GM19324 (cell line): Measurements from ENCODE around the gene DEDD.

Experiments
- ATAC-seq: cut with Tn5 transposase; IDR thresholded peaks from one replicate; pipeline ENCODE4 v1.9.1; 2021; ENCODE audit warnings: mild to moderate bottlenecking, moderate library complexity; ENCODE audit not compliant: unreplicated experiment, low FRiP score

Gene DEDD, protein sequence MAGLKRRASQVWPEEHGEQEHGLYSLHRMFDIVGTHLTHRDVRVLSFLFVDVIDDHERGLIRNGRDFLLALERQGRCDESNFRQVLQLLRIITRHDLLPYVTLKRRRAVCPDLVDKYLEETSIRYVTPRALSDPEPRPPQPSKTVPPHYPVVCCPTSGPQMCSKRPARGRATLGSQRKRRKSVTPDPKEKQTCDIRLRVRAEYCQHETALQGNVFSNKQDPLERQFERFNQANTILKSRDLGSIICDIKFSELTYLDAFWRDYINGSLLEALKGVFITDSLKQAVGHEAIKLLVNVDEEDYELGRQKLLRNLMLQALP

DNA sequence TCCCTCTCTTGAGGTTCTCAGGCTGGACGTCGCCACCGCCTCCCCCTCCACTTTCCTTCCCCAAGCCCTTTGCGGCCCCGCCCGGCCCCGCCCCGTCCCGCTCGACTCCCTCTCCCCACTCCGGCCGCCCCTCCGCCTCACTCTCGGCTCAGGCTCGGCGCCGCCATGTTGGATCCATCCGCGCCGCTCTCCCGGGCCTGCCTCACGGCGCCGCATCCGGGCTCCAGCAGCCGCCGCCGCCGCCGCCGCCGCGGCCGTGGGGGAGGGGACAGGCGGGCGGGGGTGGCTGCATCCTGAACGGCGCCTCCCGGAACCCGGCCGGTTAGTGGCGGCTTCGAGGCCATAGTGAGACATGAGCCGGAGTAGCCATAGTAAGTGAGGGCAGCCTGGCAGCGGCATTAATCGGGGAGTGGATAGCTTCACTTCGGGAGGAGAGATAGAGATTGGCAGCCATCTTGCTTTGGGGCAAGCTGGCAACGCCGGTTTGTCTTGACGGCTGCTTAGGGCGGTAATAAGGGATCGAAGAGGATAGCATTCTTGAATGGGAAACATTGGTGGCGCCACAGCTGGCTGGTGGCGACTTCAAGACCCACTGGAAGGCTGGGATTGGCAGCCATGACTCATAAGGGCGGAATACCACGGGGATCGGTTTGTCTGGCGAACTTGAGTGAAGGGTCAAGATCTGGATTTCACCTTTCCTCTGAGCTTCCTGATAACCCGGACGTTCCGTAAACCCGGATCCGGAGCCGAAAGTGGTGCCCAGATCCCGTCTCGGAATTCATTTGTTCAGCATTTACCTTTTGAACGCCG lies at the start of gene DEDD:
Gene DEDD, minus strand, starts transcription at position 258 of the 810 bp plus-strand sequence. CDS start 8,205 bp downstream, outside the sequence.
- ATAC-seq: peak; percentile 94

DNA sequence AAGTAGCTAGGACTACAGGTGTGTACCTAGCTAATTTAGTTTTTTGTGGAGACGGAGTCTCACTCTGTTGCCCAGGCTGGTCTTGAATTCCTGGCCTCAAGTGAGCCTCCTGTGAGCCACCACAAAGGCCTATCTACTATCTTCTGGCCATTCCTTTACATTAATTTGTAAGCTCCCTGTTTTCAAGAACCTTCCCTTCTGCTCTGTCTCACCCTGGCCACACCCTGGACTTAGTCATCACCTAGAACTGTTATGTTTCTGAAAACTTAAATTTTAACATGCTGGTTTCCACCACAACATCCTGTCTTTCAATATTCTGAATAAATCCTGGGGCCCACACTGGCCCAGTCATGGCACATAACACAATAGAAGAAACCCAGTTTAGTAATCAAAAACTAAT lies 49.7 kb upstream of the DEDD start:
- peak; percentile 34 for ATAC-seq

DNA sequence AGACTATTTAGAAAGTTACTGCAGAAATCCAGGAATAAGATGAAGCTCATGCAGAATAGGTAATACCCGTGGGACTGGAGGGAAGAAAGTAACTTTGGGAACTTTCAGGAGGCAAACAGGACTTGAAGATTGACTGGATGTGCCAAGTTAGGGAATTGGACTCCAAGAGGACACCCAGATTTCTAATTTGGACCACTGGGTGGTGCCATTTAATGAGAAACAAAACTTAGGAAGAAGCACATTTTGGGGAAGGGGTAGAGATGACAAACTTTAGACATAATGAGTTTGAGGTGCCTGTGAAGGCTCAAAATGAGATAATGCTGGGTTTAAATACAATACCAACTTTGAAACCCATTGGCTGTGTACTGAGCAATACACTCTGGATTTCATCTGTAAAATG lies 48.2 kb upstream of the DEDD start:
- ATAC-seq: no peak

DNA sequence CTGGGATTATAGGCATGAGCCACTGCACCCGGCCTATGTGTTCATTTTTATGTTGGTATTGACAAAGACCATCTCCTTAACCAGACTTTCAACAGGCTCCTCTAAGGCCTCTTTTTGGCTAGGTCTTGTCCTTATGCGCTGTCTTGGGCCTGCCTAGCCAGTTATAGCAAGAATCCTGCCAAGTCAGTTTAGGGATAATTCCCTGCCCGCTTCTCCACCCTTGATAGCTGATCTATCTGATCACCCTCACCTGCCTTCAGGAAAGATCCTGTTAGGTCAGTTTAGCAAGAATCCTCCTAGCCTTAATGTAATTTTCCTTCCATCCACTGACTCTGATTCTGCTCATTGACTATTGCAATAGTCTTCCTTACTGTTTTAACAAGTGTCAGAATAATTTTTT lies 47.2 kb upstream of the DEDD start:
- ATAC-seq: no peak

DNA sequence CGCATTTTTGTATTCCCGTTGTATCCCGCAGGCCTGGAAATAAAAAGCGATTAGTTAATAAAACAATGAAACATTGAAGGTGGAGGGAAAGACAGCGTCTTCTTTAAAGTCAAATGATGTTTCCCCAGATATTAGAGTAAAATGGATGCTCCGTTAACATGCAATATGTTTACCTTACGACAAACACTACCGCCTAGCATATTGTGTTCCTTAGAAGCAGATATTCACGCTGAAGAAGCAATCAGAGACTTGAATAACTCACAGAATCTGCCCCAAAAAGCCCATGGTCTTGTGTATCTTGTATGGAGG lies 45.4 kb upstream of the DEDD start:
- no peak for ATAC-seq

DNA sequence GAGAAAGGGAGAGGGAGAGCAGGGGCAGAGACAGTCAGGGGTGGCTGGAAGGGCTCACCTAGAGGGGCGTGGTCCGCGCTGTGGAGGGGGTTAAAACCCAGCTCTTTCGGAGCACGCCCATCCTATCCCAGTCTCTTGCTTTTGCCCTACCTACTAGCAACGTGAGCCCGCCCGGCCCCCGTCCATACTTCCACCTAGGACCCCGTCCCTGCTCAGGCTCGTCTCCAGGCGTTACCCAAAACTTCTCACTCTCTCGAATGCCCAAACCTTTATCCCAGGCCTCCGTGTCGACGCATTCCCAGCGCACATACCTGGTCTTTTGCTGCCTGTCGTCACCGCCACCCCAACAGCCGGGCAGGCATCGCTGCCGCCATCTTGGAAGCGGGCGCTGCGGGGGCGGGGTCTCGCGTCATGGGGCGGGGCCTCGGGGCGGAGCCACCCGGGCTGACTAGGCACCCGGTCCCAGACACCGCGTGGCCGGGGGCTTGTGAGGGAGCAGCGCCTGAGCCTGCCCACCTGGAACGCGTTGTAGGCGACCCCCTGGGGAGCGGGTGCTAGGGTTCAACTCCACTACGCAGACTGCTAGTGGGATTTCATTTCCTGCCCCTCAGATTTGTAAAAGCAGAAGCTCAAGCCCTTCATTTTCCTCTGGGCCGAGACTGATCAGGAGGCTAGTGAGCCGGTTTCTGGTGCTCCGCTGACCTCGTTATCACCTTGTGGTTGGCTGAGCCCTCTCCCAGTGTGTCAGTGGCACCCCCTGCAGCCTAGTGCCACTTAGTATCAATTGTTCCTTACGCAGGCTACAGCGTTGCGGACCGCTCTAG lies 44.9 kb upstream of the DEDD start, which contains the start of gene B4GALT3:
Gene B4GALT3, minus strand, starts transcription at position 396 of the 824 bp plus-strand sequence. CDS start 1,447 bp downstream, outside the sequence.
- peak; percentile 86 for ATAC-seq

DNA sequence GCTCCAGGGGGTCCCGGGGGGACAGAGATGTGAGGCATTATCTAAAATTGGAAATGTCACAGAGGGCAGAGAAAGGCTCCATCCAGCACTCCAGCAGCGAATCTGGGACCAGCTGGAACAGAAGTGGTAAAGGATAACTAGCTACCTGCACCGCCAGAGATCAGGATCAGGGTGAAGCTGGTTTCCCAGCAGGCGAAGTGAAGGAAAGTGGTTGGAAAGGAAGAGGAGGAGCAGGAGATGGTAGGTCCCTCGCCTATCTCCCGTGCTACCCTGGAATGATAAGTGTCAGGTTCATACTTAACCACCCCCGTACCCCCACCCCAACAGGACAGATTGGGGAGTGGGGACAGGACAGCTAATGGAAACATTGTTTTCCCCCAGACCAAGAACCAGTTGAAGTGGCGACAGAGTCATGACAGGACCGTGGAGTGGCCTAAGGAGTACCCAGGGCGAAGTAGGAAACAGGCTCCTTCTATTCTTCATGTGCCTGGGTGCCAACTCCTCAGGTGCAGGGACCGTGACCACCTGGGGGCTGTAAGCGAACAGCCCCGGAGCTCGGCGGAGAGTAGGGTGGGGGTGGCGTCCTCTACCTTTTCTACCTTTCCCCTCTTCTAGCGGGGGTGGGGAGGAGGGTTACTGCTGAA lies 44.1 kb upstream of the DEDD start:
- ATAC-seq: no peak

DNA sequence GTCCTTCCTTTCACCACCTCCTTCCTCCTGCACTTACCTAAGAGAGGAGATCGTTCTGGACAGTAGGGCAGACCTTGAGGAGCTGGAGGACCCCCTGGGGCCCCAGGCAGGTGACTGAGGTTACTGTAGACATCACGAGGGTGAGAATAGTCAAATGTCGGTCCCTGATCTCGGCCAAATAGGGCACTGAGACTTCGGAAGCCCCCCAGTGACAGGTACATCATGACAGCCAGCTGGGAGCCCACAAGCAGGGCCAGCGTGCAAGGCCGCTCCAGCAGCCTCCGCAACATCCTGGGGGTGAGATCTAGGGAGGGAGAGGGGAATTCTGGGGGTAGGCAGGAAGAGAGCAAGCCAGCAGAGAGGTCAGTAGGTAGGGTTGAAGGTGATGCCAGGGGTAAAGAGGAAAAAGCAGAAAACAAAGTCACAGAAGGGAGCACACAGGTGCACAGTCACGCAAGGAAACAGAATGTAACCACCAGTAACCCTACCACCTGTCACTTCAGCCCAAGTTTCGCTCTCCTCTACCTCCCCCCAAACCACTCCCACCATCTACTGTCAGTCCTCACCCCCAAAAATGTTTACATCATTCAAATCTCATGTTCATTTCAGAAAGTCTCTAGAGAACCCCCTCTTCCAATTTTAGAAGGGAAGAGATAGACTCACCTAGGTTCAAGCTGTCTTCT lies 43.4 kb upstream of the DEDD start:
- no peak for ATAC-seq

DNA sequence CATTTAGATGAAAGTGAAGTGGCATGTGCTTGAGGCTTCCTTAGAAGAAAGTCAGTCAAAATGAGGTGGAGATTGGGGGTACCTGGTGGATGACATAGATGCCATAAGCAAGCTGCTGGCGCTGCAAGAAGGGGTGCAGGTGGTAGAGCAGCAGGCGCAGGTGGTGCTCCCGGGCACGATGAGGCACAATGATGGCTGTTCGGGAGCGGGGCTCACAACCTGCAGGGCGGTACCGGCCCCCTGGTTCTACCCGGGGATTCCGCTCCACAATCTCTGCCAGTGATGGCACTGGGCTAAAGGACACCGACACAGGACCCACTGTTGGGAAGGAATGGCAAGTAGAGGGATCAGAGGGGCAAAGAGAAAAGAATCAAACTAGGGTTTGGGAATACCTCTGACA lies 42.4 kb upstream of the DEDD start:
- no peak for ATAC-seq

DNA sequence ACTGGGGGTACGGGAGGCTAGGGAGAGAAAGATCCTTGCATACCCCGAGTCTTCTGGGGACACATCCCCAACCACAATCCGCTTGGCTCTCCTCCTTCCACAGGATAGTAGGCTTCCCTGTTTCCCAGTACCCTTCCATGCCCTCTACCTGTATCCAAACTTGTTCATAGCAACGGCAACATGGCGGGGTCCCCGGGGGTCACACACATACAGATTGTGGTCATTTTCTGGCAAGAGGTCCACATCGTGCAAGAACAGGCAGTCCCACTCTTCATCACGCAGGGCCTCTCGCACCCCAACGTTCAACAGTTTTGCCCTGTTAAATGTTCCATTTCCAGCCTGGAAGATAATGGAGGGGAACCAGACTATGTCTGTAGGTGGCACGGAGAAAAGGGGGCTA lies 41.2 kb upstream of the DEDD start:
- no peak for ATAC-seq

DNA sequence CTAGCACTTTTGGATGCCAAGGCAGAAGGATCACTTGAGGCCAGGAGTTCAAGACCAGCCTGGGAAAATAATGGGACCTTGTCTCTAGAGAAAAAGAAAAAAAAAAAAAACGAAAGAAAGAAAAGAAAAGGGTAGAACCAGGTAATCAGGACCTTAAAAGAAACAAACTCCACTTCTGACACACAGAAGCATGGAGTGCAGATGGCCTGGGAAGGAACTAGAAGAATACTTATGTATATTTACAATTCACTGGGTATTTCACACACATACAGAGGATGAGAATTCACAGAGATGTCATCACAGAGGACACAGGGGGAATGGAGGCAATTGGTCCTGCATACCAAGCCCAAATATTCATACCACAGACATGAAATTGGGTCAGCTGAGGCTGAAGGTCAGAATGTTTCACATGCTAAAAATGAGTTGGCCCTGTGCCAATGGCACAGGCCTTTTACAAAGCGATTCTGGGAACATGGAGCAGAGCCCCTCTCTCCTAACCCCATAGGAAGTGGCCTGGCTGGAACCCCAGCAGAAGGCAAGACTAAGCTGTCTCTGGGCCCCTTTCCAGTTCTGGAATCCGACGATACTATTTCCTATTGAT lies 40.4 kb upstream of the DEDD start:
- no peak for ATAC-seq

DNA sequence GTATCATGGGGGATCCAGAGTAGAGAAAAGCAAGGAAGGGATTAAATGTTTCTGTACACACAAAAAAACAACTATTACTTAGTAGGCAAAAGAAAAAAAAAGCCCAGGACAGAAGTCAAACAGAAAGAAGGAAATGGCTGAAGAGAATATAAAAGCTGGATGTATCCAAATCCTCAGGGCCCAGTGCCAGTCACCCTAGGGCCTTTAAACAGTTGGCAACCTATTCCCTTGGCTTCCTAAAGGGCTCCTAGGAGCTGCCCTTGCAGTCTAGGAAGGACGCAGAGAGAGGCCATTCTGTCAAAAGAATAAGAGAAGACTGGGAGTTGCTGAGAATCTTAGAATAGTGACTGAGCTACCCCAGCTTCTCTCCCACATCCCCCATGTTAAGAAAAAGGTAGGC lies 39.9 kb upstream of the DEDD start:
- no peak for ATAC-seq

DNA sequence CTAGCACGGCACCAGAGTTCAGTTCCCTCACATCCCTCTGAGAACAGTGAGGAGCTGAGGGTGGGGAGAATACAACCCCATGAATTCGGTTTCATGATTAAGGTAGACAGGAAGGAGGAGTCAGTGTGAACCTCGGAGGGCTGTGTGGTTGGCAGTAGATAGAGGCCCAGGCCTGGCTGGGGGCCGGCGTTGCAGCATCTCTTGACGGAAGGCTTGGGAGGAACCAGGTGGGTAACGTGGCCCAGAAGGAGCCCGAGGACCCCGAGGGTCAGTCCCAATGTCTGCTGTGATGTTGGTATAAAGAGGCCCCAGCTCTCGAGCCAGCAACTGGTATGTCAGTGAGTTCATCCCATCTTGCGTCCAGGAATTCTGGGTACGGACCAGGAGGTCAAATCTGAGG lies 39.2 kb upstream of the DEDD start:
- ATAC-seq: no peak

DNA sequence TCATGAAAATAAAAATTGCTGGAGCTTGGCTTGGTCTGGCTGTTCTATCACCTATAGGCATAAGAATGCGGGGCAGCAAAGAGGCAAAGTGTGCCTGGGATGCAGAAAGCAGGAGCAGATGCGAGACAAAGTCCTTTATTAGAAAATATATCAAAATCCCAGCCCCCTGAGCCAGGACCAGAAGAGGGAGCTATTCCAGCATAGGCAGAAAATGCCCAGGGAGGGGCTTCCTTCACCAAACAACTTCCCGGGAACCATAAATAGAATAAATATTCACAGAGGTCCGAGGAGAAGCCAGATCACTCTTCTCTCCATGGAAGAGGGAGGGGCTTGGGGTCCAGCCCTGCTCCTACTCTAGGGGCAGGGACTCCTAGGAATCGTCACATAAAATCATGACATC lies 38.7 kb upstream of the DEDD start:
- ATAC-seq: no peak

DNA sequence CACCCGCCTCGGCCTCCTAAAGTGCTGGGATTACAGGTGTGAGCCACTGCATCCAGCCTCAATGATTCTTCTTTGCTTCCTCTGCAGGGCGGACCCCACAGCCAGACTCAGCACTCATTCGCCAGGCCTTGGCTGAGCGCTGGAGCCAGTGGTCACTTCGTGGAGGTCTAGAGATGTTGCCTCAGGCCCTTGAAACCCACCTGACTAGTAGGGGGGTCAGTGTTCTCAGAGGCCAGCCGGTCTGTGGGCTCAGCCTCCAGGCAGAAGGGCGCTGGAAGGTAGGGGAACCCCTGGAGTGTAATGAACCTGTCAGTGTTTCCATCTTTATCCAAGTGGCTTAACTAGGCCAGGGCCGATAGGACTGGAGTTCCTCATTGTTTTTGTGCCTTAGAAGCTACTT lies 36.4 kb upstream of the DEDD start:
- ATAC-seq: no peak

DNA sequence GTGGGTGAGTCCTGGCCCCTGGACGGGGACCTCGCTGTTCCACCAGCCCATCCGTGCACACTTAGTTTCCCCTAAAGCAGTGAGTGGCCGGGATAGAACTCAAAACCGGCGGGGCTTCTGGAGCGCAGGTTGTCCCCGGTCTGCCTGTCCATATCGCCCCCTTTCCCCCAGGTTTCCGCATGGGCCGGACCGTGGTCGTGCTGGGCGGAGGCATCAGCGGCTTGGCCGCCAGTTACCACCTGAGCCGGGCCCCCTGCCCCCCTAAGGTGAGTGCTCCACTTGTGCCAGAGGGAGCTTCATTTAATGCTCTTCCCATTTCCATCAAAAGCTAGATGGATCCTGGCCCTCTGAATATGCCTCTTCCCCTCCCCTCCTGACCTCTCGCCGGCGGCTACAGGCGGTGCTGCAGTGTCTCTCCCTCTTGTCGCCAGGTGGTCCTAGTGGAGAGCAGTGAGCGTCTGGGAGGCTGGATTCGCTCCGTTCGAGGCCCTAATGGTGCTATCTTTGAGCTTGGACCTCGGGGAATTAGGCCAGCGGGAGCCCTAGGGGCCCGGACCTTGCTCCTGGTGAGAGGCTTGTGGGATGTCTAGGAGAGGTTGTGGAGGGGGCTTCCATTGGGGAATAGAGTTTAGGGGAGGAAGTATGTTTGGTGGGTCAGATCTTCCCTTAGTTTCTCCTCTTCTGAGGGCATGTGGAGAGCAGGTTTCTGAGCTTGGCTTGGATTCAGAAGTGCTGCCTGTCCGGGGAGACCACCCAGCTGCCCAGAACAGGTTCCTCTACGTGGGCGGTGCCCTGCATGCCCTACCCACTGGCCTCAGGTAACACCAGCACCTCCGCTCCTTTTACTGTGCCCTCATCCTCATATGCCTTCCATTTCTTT lies 34.4 kb upstream of the DEDD start:
- no peak for ATAC-seq

DNA sequence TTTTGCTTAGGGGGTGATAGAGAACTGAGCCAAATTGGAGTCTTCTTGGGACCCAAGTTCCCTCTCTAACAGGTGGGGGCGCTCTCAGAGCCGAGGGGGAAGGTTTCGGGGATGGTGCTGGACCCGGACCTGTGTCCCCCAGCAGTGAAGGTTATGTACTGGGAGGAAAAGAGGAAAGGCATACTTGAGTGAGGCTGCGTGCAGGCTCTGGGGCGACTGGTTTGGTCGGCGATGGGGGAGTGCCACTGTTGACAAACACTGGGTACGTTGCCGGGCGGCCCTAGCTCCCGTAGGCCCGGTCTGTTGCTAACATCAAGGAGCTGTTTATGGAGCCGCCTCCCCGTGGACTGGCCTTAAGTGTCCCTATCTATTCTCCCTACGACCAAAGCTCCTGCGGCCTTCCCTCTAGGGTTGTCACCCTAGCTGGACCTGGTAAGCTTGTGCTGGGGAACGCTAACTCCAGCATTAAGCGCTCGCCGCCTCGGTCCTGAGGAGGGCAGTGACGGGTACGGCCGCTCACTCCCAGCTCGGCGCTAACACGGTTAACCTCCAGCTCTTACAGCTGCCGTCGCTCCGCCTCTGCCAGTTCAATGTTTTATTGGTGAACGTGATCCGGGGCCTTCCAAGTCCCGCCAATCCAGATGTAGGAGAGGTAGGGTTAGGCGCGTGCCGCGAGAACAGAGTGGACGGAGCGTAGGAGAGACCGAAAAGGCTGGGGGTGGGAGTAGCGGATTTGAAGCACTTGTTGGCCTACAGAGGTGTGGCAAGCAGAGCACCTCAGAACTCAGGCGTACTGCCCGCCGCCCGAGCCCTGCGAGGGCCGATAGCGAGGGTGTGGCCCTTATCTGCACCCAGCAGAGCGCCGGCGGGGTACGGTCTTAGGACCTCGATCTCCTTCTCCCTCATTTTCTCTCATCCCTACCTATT lies 33.5 kb upstream of the DEDD start, which contains the start of gene PPOX:
Gene PPOX, plus strand, starts transcription at position 685 of the 927 bp plus-strand sequence. CDS start 422 bp downstream, outside the sequence.
- ATAC-seq: peak; percentile 92
